Measurements from ENCODE around the gene NFKBIE. TPM values are rescaled to one million over a fixed set of nuclear protein-coding genes. Genes with fewer than 3 reads are reported as not detected.
"Not testable (repeated sequence)": the region's sequence is repeated elsewhere in the genome, so short reads cannot be mapped to it uniquely, and the experiment has no call there.

The NFKBIE gene
- 17.2 TPM for total RNA-seq

- H3K36me3 ChIP-seq, result no peaks in the 10 kb centered on the region
- no peak for DNase-seq (ENCODE audit: extremely low spot score in 2 of 2)
- H3K4me1 ChIP-seq, result peaks cover 33% of the 10 kb centered on the region
- no peaks in the 10 kb centered on the region for H3K9me3 ChIP-seq
- H3K27me3 ChIP-seq, result peaks cover 1% of the 10 kb centered on the region
- intact Hi-C loops (cut with DNase I), result no loop called here
- TF ChIP-seq POLR2AphosphoS5 (IDR thresholded peaks at IDR 0.05; ENCODE audit: insufficient read depth in 1 of 2, low read depth in 1 of 2) (peak; percentile 66 to 74), POLR2A (IDR thresholded peaks at IDR 0.05) (peak in 1 of 2 donors; percentile 73), CTCF (IDR thresholded peaks at IDR 0.05) (peak in 1 of 3 experiments; percentile 30)
- H3K27ac ChIP-seq, result peak within 1 kb of the TSS; percentile 89
- H3K4me3 ChIP-seq, result peak within 1 kb of the TSS; percentile 77 to 88
Measured at GRCh38 chr6:44265007-44265721, at the start of gene NFKBIE. NFKBIE (minus strand) TSS chr6:44265551; CDS start chr6:44265346, 205 bp downstream.

DNA sequence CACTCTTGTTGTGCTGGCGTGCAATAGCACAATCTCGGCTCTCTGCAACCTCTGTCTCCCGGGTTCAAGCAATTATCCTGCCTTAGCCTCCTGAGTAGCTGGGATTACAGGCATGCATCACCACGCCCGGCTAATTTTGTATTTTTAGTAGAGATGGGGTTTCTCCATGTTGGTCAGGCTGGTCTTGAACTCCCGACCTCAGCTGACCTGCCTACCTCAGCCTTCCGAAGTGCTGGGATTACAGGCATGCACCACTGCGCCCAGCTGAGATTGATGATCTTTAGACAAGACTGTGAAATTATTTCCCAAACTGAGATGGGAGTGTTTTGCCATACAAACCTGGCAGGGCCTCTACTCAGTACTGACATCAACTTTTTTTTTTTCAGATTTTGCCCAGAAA, 49.3 kb upstream of the NFKBIE start:
- H3K36me3 ChIP-seq, result peaks cover 0 to 19% of the 10 kb centered on the region in 2 donors
- H3K27me3 ChIP-seq; H3K4me3 ChIP-seq; DNase-seq (ENCODE audit: extremely low spot score in 2 of 2); H3K27ac ChIP-seq; intact Hi-C loops (cut with DNase I); H3K9me3 ChIP-seq: not testable (repeated sequence)
- H3K4me1 ChIP-seq, result peaks cover 15% of the 10 kb centered on the region

GRCh38 chr6:44312901-44313788, 47.8 kb upstream of the NFKBIE start, which contains the start of gene AARS2:
AARS2 (minus strand) TSS chr6:44313347; CDS start chr6:44313323, 24 bp downstream.
- Histone ChIP-seq H3K4me1 (peaks cover 15% of the 10 kb centered on the region), H3K4me3 (peak within 1 kb of the TSS; percentile 84 to 100), H3K27ac (peak within 1 kb of the TSS; percentile 84), H3K27me3 (no peaks in the 10 kb centered on the region), H3K36me3 (peaks cover 0 to 31% of the 10 kb centered on the region in 2 donors), H3K9me3 (no peaks in the 10 kb centered on the region)
- intact Hi-C loops (cut with DNase I), result no loop called here
- TF ChIP-seq POLR2A (IDR thresholded peaks at IDR 0.05), result no peak
- peak; percentile 78 for TF ChIP-seq POLR2AphosphoS5 (IDR thresholded peaks at IDR 0.05; ENCODE audit: insufficient read depth in 1 of 2, low read depth in 1 of 2)
- TF ChIP-seq CTCF (IDR thresholded peaks at IDR 0.05), result peak; percentile 86 to 94 (median 86)
- DNase-seq (ENCODE audit: extremely low spot score in 2 of 2), result no peak

DNA sequence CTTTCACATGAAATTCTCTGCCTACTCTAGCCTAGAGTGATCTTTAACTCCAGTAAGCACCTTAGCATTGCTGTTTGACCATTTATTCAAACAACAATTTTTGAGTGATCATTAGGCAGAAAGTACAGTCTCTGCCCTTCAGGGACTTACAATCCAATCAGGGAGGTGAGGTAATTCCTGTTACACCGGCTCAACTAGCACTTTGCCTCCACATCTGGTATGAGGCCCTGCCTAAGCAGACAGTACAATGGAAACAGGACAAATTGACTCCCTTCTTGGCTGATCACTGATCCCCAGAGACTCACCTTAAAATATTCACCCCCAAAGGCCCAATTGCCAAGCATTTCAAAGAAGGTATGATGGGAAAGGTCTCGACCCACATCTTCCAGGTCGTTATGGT, 46.4 kb upstream of the NFKBIE start:
- Histone ChIP-seq H3K36me3 (peaks cover 0 to 45% of the 10 kb centered on the region in 2 donors), H3K4me3 (peak overlapping the region in 1 of 2 donors; percentile 100), H3K4me1 (peaks cover 15% of the 10 kb centered on the region), H3K27me3 (no peaks in the 10 kb centered on the region), H3K27ac (no peak overlapping the region), H3K9me3 (no peaks in the 10 kb centered on the region)
- DNase-seq (ENCODE audit: extremely low spot score in 2 of 2), result no peak
- no peak for TF ChIP-seq POLR2A (IDR thresholded peaks at IDR 0.05)
- TF ChIP-seq POLR2AphosphoS5 (IDR thresholded peaks at IDR 0.05; ENCODE audit: insufficient read depth in 1 of 2, low read depth in 1 of 2), result no peak
- TF ChIP-seq CTCF (IDR thresholded peaks at IDR 0.05), result no peak
- intact Hi-C loops (cut with DNase I), result no loop called here

DNA sequence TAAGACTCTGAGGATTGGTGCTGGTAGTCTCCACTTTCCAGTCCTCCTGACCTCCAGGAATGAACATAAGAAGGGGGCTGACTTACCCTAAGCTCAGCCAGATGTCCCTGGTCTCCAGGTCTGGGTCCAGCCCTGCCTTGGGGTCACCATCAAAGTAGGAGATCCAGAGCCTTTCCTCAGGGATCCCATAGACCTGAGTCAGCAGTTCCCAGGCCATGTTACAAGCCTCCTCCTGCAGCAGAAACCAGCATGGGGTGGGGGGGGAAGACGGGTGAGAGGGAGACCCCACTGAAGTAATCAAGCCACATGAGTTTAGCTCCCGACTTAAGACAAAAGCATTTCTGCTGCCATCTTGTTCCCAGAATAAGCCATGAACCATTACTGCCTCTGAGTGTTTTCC, 46.0 kb upstream of the NFKBIE start:
- Histone ChIP-seq H3K27ac (no peak overlapping the region), H3K9me3 (no peaks in the 10 kb centered on the region), H3K4me3 (no peak overlapping the region), H3K4me1 (peaks cover 15% of the 10 kb centered on the region), H3K27me3 (no peaks in the 10 kb centered on the region), H3K36me3 (peaks cover 0 to 49% of the 10 kb centered on the region in 2 donors)
- no peak for TF ChIP-seq POLR2A (IDR thresholded peaks at IDR 0.05)
- no peak for TF ChIP-seq POLR2AphosphoS5 (IDR thresholded peaks at IDR 0.05; ENCODE audit: insufficient read depth in 1 of 2, low read depth in 1 of 2)
- no peak for TF ChIP-seq CTCF (IDR thresholded peaks at IDR 0.05)
- no peak for DNase-seq (ENCODE audit: extremely low spot score in 2 of 2)
- intact Hi-C loops (cut with DNase I), result no loop called here
